HEK293 (cell line): Measurements from ENCODE around the gene GALNT1.

ENCODE experiments used
- CTCF ChIA-PET: fragments of 350-600 bp; formaldehyde crosslinking; extraction: SDS; loops from one replicate; lab custom pipeline; 2021; ENCODE audit warnings: antibody characterized with exemption; lab: Yijun Ruan, JAX
- POLR2A ChIA-PET: fragments of 300-600 bp; formaldehyde crosslinking; extraction: SDS; loops from one replicate; lab custom pipeline; 2020; ENCODE audit warnings: antibody characterized with exemption, inconsistent platforms; lab: Yijun Ruan, JAX
- H3K27ac ChIP-seq: fragments of 200-500 bp; sonication (Bioruptor generic); 2 replicates; pipeline ENCODE4 v1.5.1; 2014; ENCODE audit warnings: low read depth, low read length, control low read depth, inconsistent platforms; ENCODE audit errors: extremely low read depth
- H3K36me3 ChIP-seq, 2 experiments: fragments of 200-500 bp in 1 of 2; sonication (Bioruptor generic) in 1 of 2; 1 replicate in 1 of 2; 2 replicates in 1 of 2; pipeline ENCODE4 v1.5.1; 2014 to 2017; ENCODE audit warnings: inconsistent platforms in 2 of 2, low read length in 2 of 2; ENCODE audit not compliant: control insufficient read depth in 2 of 2, insufficient read depth in 1 of 2
- H3K4me1 ChIP-seq: fragments of 200-500 bp; sonication (Bioruptor generic); 2 replicates; pipeline ENCODE4 v1.5.1; 2014; ENCODE audit warnings: mild to moderate bottlenecking, low read length, inconsistent platforms; ENCODE audit not compliant: control insufficient read depth, insufficient read depth
- H3K4me3 ChIP-seq: 2 replicates; pipeline ENCODE4 v1.5.1; 2011; ENCODE audit warnings: low read depth, mild to moderate bottlenecking, control low read depth, low read length, moderate library complexity
- H3K9me3 ChIP-seq: fragments of 200-500 bp; sonication (Bioruptor generic); 2 replicates; pipeline ENCODE4 v1.5.1; 2014; ENCODE audit warnings: low read depth, low read length, inconsistent platforms; ENCODE audit not compliant: control insufficient read depth, insufficient read depth
- BCL11B ChIP-seq: fragments of 450-650 bp; formaldehyde crosslinking; IDR thresholded peaks from 2 replicates; pipeline ENCODE4 v1.5.1; 2016; ENCODE audit warnings: low read depth, missing biosample characterization, missing genetic modification characterization
- GLIS1 ChIP-seq: fragments of 450-650 bp; formaldehyde crosslinking; IDR thresholded peaks from 2 replicates; pipeline ENCODE4 v1.5.1; 2016; ENCODE audit warnings: missing biosample characterization, missing genetic modification characterization
- KLF16 ChIP-seq: fragments of 450-650 bp; formaldehyde crosslinking; IDR thresholded peaks from 2 replicates; pipeline ENCODE4 v1.5.1; 2017; ENCODE audit warnings: missing biosample characterization, missing genetic modification characterization
- OVOL3 ChIP-seq: fragments of 450-650 bp; formaldehyde crosslinking; IDR thresholded peaks from 2 replicates; pipeline ENCODE4 v1.5.1; 2016; ENCODE audit warnings: missing biosample characterization, missing genetic modification characterization
- PATZ1 ChIP-seq: fragments of 450-650 bp; formaldehyde crosslinking; IDR thresholded peaks from 2 replicates; pipeline ENCODE4 v1.5.1; 2016; ENCODE audit warnings: missing biosample characterization, missing genetic modification characterization
- REPIN1 ChIP-seq: fragments of 450-650 bp; formaldehyde crosslinking; IDR thresholded peaks from 2 replicates; pipeline ENCODE4 v1.5.1; 2017; ENCODE audit warnings: missing biosample characterization, missing genetic modification characterization, low read depth
- REST ChIP-seq: fragments of 450-650 bp; formaldehyde crosslinking; IDR thresholded peaks from 2 replicates; pipeline ENCODE4 v1.5.1; 2016; ENCODE audit warnings: missing biosample characterization, missing genetic modification characterization
- SALL2 ChIP-seq: fragments of 450-650 bp; formaldehyde crosslinking; IDR thresholded peaks from 2 replicates; pipeline ENCODE4 v1.5.0; 2017; ENCODE audit warnings: missing biosample characterization, mild to moderate bottlenecking, missing genetic modification characterization, borderline replicate concordance
- SP3 ChIP-seq: fragments of 450-650 bp; formaldehyde crosslinking; IDR thresholded peaks from 2 replicates; pipeline ENCODE4 v1.5.1; 2016; ENCODE audit warnings: missing biosample characterization, missing genetic modification characterization
- ZBTB17 ChIP-seq: fragments of 450-650 bp; formaldehyde crosslinking; IDR thresholded peaks from 2 replicates; pipeline ENCODE4 v1.5.1; 2016; ENCODE audit warnings: missing biosample characterization, missing genetic modification characterization
- ZBTB20 ChIP-seq: fragments of 450-650 bp; formaldehyde crosslinking; IDR thresholded peaks from 2 replicates; pipeline ENCODE4 v1.5.1; 2016; ENCODE audit warnings: missing biosample characterization, missing genetic modification characterization
- ZEB2 ChIP-seq: fragments of 450-650 bp; formaldehyde crosslinking; IDR thresholded peaks from 2 replicates; pipeline ENCODE4 v1.5.1; 2016; ENCODE audit warnings: missing biosample characterization, missing genetic modification characterization
- ZFHX2 ChIP-seq: fragments of 450-650 bp; formaldehyde crosslinking; conservative IDR thresholded peaks from 2 replicates; pipeline ENCODE4 v1.5.1; 2016; ENCODE audit warnings: missing biosample characterization, missing genetic modification characterization
- ZFP3 ChIP-seq: fragments of 450-650 bp; formaldehyde crosslinking; IDR thresholded peaks from 2 replicates; pipeline ENCODE4 v1.5.1; 2016; ENCODE audit warnings: low read depth, missing biosample characterization, missing genetic modification characterization
- ZNF16 ChIP-seq: fragments of 450-650 bp; formaldehyde crosslinking; IDR thresholded peaks from 2 replicates; pipeline ENCODE4 v1.5.1; 2016; ENCODE audit warnings: low read depth, missing biosample characterization, missing genetic modification characterization
- ZNF169 ChIP-seq: fragments of 450-650 bp; formaldehyde crosslinking; IDR thresholded peaks from 2 replicates; pipeline ENCODE4 v1.5.1; 2016; ENCODE audit warnings: missing biosample characterization, missing genetic modification characterization
- ZNF174 ChIP-seq: fragments of 450-650 bp; formaldehyde crosslinking; IDR thresholded peaks from 2 replicates; pipeline ENCODE4 v1.5.0; 2017; ENCODE audit warnings: missing biosample characterization, mild to moderate bottlenecking, missing genetic modification characterization
- ZNF184 ChIP-seq: fragments of 450-650 bp; IDR thresholded peaks from 2 replicates; pipeline ENCODE4 v1.5.1; 2018; ENCODE audit warnings: missing biosample characterization, mild to moderate bottlenecking, missing genetic modification characterization
- ZNF2 ChIP-seq: fragments of 450-650 bp; formaldehyde crosslinking; IDR thresholded peaks from 2 replicates; pipeline ENCODE4 v1.5.1; 2016; ENCODE audit warnings: missing biosample characterization, missing genetic modification characterization
- ZNF221 ChIP-seq: fragments of 450-650 bp; formaldehyde crosslinking; IDR thresholded peaks from 2 replicates; pipeline ENCODE4 v1.5.1; 2017; ENCODE audit warnings: missing biosample characterization, missing genetic modification characterization, borderline replicate concordance
- ZNF23 ChIP-seq: fragments of 450-650 bp; formaldehyde crosslinking; IDR thresholded peaks from 2 replicates; pipeline ENCODE4 v1.5.1; 2016; ENCODE audit warnings: missing biosample characterization, missing genetic modification characterization, borderline replicate concordance
- ZNF394 ChIP-seq: fragments of 450-650 bp; formaldehyde crosslinking; IDR thresholded peaks from 2 replicates; pipeline ENCODE4 v1.5.1; 2016; ENCODE audit warnings: missing biosample characterization, missing genetic modification characterization, mild to moderate bottlenecking, moderate library complexity, borderline replicate concordance
- ZNF473 ChIP-seq: fragments of 450-650 bp; formaldehyde crosslinking; IDR thresholded peaks from 2 replicates; pipeline ENCODE4 v1.5.1; 2017; ENCODE audit warnings: missing biosample characterization, missing genetic modification characterization
- ZNF514 ChIP-seq: fragments of 450-650 bp; formaldehyde crosslinking; IDR thresholded peaks from 2 replicates; pipeline ENCODE4 v1.5.1; 2016; ENCODE audit warnings: missing biosample characterization, missing genetic modification characterization
- ZNF555 ChIP-seq: fragments of 450-650 bp; formaldehyde crosslinking; conservative IDR thresholded peaks from 2 replicates; pipeline ENCODE4 v1.5.1; 2017; ENCODE audit warnings: missing biosample characterization, mild to moderate bottlenecking, missing genetic modification characterization, inconsistent platforms
- ZNF561 ChIP-seq: fragments of 450-650 bp; IDR thresholded peaks from 2 replicates; pipeline ENCODE4 v1.5.1; 2018; ENCODE audit warnings: missing biosample characterization, missing genetic modification characterization, borderline replicate concordance
- ZNF585B ChIP-seq: fragments of 450-650 bp; formaldehyde crosslinking; IDR thresholded peaks from 2 replicates; pipeline ENCODE4 v1.5.1; 2016; ENCODE audit warnings: missing biosample characterization, missing genetic modification characterization
- ZNF707 ChIP-seq: fragments of 450-650 bp; formaldehyde crosslinking; IDR thresholded peaks from 2 replicates; pipeline ENCODE4 v1.5.1; 2016; ENCODE audit warnings: missing biosample characterization, missing genetic modification characterization
- ZSCAN18 ChIP-seq: fragments of 450-650 bp; formaldehyde crosslinking; IDR thresholded peaks from 2 replicates; pipeline ENCODE4 v1.5.1; 2016; ENCODE audit warnings: missing biosample characterization, missing genetic modification characterization

Gene GALNT1

GRCh38 chr18:35639296-35639695, 57.8 kb downstream of the GALNT1 start:
- Histone ChIP-seq H3K9me3 (no peaks in the 10 kb centered on the region), H3K36me3 (no peaks in the 10 kb centered on the region), H3K4me1 (no peaks in the 10 kb centered on the region), H3K4me3 (no peak overlapping the region), H3K27ac (no peak overlapping the region)
- TF ChIP-seq ZFHX2 (tag by site-specific recombination) (no peak), ZNF169 (tag by site-specific recombination) (no peak), ZNF473 (tag by site-specific recombination) (no peak), ZNF184 (no peak), GLIS1 (tag by site-specific recombination) (no peak), REPIN1 (tag by site-specific recombination) (no peak), SALL2 (tag by site-specific recombination) (no peak), ZEB2 (no peak), REST (tag by site-specific recombination) (no peak), ZNF555 (tag by site-specific recombination) (no peak), KLF16 (no peak), ZNF585B (tag by site-specific recombination) (no peak), ZNF174 (no peak), ZNF221 (tag by site-specific recombination) (no peak), ZNF561 (tag by site-specific recombination) (no peak), ZNF394 (tag by site-specific recombination) (no peak), BCL11B (tag by site-specific recombination) (no peak)
- ChIA-PET CTCF (no interaction called here), POLR2A (no interaction called here)

GRCh38 chr18:35641467-35641866, 59.9 kb downstream of the GALNT1 start:
- TF ChIP-seq ZBTB20 (tag by site-specific recombination): no peak
- no peak for TF ChIP-seq SP3
- TF ChIP-seq ZNF23 (tag by site-specific recombination): no peak
- TF ChIP-seq ZNF169 (tag by site-specific recombination): no peak
- no peaks in the 10 kb centered on the region for H3K36me3 ChIP-seq
- H3K4me3 ChIP-seq: no peak overlapping the region
- no peak overlapping the region for H3K27ac ChIP-seq
- H3K9me3 ChIP-seq: no peaks in the 10 kb centered on the region
- ChIA-PET CTCF (no interaction called here), POLR2A (no interaction called here)
- H3K4me1 ChIP-seq: no peaks in the 10 kb centered on the region

GRCh38 chr18:35641916-35642315, 60.4 kb downstream of the GALNT1 start:
- Histone ChIP-seq H3K27ac (no peak overlapping the region), H3K36me3 (no peaks in the 10 kb centered on the region), H3K4me3 (no peak overlapping the region), H3K9me3 (no peaks in the 10 kb centered on the region), H3K4me1 (no peaks in the 10 kb centered on the region)
- ChIA-PET POLR2A (no interaction called here), CTCF (no interaction called here)
- TF ChIP-seq ZNF707 (tag by site-specific recombination) (no peak), OVOL3 (tag by site-specific recombination) (no peak), ZFP3 (tag by site-specific recombination) (no peak), ZNF514 (tag by site-specific recombination) (no peak), ZNF2 (no peak), ZNF16 (tag by site-specific recombination) (no peak), PATZ1 (tag by site-specific recombination) (no peak), ZBTB17 (tag by site-specific recombination) (no peak), KLF16 (no peak), ZSCAN18 (tag by site-specific recombination) (no peak)
